ENCODE results near the gene CLEC4F.

The CLEC4F gene

GRCh38 chr2:70779491-70779890, 40.9 kb downstream of the CLEC4F start:
- no peak overlapping the region for H3K4me3 ChIP-seq (ENCODE audit: control insufficient read depth, low read depth, low read length)
- no peak for TF ChIP-seq CTCF (conservative IDR thresholded peaks at IDR 0.05; ENCODE audit: control insufficient read depth, insufficient read depth, low read depth, low read length)
- no peak for DNase-seq (ENCODE audit: low read depth)

- DNase-seq (ENCODE audit: low read depth), result no peak
- no peak overlapping the region for H3K4me3 ChIP-seq (ENCODE audit: control insufficient read depth, low read depth, low read length)
- no peak for TF ChIP-seq CTCF (conservative IDR thresholded peaks at IDR 0.05; ENCODE audit: control insufficient read depth, insufficient read depth, low read depth, low read length)
Observed at GRCh38 chr2:70778676-70779075, 41.7 kb downstream of the CLEC4F start.

- no peak overlapping the region for H3K4me3 ChIP-seq (ENCODE audit: control insufficient read depth, low read depth, low read length)
- no peak for TF ChIP-seq CTCF (conservative IDR thresholded peaks at IDR 0.05; ENCODE audit: control insufficient read depth, insufficient read depth, low read depth, low read length)
- DNase-seq (ENCODE audit: low read depth), result peak; percentile 14
Observed at GRCh38 chr2:70777450-70777849, 42.9 kb downstream of the CLEC4F start.

DNA sequence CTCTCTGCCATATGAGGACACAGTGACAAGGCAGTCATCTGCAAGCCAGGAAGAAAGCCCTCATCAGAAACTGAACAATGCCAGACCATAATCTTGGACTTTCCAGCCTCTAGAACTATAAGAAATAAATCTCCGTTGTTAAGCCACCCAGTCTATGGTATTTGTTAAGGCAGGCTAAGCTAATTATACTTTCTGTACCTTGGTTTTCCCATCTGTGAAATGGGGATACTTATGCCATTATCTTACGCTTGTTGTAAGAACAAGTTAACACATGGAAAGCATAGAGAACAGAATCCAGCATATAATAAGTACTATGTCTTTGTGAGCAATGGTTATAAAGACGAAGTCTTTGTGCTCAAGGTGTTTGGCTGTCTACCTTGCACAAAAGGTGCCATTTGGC, 44.1 kb downstream of the CLEC4F start:
- H3K4me3 ChIP-seq (ENCODE audit: control insufficient read depth, low read depth, low read length), result no peak overlapping the region
- TF ChIP-seq CTCF (conservative IDR thresholded peaks at IDR 0.05; ENCODE audit: control insufficient read depth, insufficient read depth, low read depth, low read length), result no peak
- DNase-seq (ENCODE audit: low read depth), result no peak

DNA sequence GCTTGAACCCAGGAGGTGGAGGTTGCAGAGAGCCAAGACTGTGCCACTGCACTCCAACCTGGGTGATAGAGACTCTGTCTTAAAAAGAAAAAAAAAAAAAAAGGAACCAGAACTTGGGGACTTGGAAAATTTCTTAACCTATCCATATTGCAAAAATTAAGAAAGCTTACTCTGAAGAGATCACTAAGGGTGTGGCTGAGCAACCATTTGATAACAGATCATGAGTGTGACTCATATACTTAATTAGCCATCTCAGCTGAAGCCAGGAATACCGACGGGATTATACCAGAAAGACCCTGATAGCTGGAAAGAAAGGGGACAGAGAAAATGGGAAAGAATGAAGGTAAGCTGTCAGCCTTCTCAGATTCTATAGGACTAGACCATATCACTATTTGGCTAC, 45.3 kb downstream of the CLEC4F start:
- no peak for TF ChIP-seq CTCF (conservative IDR thresholded peaks at IDR 0.05; ENCODE audit: control insufficient read depth, insufficient read depth, low read depth, low read length)
- DNase-seq (ENCODE audit: low read depth), result no peak
- no peak overlapping the region for H3K4me3 ChIP-seq (ENCODE audit: control insufficient read depth, low read depth, low read length)

DNA sequence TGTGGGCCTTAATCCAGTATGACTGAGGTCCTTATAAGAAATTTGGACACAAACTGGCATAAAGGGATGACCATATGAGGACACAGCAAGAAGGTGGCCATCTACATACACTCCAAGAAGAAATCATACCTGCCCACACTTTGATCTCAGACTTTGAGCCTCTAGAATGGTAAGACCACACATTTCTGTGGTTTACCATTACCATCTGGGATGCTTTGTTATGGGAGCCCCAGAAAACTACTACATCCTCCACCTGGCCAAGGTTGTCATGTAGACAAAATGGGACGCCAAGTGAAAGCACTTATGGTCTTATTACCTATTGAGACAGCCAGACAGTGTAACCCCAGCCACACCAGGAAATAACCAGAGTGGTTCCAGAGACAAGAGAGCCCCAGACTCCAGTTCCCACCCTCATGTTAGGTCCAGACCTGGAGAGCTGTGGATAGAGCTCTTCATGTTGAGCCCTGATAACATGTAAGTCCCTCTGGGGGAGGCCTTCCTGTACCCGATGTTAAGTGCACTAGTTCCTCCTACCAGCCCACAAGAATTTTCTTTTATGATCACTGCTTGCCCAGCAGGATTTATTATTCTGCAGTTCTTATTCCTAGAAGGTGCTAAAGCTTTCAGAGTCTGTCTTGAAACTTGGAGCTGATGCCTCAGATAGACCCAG, 47.8 kb downstream of the CLEC4F start:
- no peak overlapping the region for H3K4me3 ChIP-seq (ENCODE audit: control insufficient read depth, low read depth, low read length)
- DNase-seq (ENCODE audit: low read depth), result no peak

More for the DNA sequence above, 47.8 kb downstream of the CLEC4F start:
- TF ChIP-seq CTCF (conservative IDR thresholded peaks at IDR 0.05; ENCODE audit: control insufficient read depth, insufficient read depth, low read depth, low read length), result no peak

Measured in fibroblast of mammary gland (primary cell).